ENCODE measurements around the gene TRAPPC13.
A peak's percentile ranks its signal among the peaks of the same experiment; 100 is the strongest.
"Not testable (repeated sequence)": the region's sequence is repeated elsewhere in the genome, so short reads cannot be mapped to it uniquely, and the experiment has no call there.

Gene TRAPPC13, protein sequence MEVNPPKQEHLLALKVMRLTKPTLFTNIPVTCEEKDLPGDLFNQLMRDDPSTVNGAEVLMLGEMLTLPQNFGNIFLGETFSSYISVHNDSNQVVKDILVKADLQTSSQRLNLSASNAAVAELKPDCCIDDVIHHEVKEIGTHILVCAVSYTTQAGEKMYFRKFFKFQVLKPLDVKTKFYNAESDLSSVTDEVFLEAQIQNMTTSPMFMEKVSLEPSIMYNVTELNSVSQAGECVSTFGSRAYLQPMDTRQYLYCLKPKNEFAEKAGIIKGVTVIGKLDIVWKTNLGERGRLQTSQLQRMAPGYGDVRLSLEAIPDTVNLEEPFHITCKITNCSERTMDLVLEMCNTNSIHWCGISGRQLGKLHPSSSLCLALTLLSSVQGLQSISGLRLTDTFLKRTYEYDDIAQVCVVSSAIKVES

GRCh38 chr5:65624571-65625555 lies at the start of gene TRAPPC13, which contains the start of gene SHLD3:
TSS of gene TRAPPC13 (plus strand) at chr5:65625027. CDS start at chr5:65625061, 34 bp downstream.
TSS of gene SHLD3 (plus strand) at chr5:65625027. CDS start at chr5:65629588, 4,561 bp downstream.
- Mint-ChIP-seq H3K27me3 (no peaks in the 10 kb centered on the region), H3K4me3 (peak within 1 kb of the TSS; percentile 97), H3K4me1 (peaks cover 28% of the 10 kb centered on the region), H3K27ac (peak within 1 kb of the TSS; percentile 97), H3K9me3 (no peaks in the 10 kb centered on the region), H3K36me3 (peaks cover 6% of the 10 kb centered on the region)
- ATAC-seq, result peak; percentile 90

DNA sequence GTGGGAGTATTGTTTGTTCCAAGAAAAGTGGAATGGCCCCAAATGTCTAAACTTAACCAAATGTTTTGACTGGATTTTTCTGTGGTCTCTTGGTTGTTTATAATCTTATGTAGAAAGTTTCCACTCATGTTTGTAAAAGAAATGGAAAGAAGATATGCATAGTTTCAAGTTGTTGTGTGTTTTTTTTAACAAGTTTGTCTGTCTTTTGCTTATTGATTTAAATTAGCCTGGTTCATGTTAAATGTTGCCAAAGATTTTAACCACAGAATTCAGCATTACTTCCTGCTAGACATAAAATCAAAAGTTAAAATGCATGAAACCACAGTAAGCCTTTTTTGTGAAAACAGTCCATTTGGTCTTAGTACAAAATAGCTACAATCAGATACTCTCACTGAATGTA lies 47.7 kb upstream of the TRAPPC13 start:
- Mint-ChIP-seq H3K27me3 (no peaks in the 10 kb centered on the region), H3K36me3 (peaks cover 58% of the 10 kb centered on the region), H3K4me1 (peaks cover 8% of the 10 kb centered on the region), H3K9me3 (no peaks in the 10 kb centered on the region), H3K4me3 (no peak overlapping the region), H3K27ac (no peak overlapping the region)
- ATAC-seq, result no peak

GRCh38 chr5:65588694-65589093 lies 36.1 kb upstream of the TRAPPC13 start:
- ATAC-seq, result no peak
- H3K9me3 Mint-ChIP-seq, result no peaks in the 10 kb centered on the region
- H3K4me3 Mint-ChIP-seq, result no peak overlapping the region
- H3K27ac Mint-ChIP-seq, result no peak overlapping the region
- no peaks in the 10 kb centered on the region for H3K27me3 Mint-ChIP-seq
- peaks cover 27% of the 10 kb centered on the region for H3K36me3 Mint-ChIP-seq
- no peaks in the 10 kb centered on the region for H3K4me1 Mint-ChIP-seq

GRCh38 chr5:65601761-65602160 lies 23.1 kb upstream of the TRAPPC13 start:
- not testable (repeated sequence) for ATAC-seq
- peaks cover 18% of the 10 kb centered on the region for H3K4me1 Mint-ChIP-seq
- peaks cover 75% of the 10 kb centered on the region for H3K36me3 Mint-ChIP-seq

DNA sequence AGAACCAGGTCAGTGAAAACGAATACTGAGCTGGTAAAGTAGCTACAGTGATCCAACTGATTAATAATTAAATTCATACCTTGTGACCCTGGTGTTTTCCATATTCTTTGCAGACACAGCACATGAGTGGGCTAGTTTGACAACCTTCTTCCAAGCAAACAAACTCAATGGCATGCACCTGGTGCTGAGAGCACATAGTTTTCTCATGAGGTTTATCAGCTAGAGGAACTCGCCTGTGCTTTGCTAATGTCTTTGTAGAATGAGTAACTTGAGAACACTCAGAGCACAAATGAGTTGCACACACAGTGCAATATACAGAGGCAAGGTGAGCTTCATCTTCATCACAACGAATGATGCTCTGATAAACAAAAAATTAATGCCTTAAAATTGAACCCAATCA lies 13.3 kb upstream of the TRAPPC13 start:
- ATAC-seq, result no peak
- H3K4me1 Mint-ChIP-seq, result no peaks in the 10 kb centered on the region
- no peaks in the 10 kb centered on the region for H3K9me3 Mint-ChIP-seq
- no peak overlapping the region for H3K27ac Mint-ChIP-seq
- H3K27me3 Mint-ChIP-seq, result no peaks in the 10 kb centered on the region
- H3K4me3 Mint-ChIP-seq, result no peak overlapping the region
- H3K36me3 Mint-ChIP-seq, result peaks cover 54% of the 10 kb centered on the region

More at GRCh38 chr5:65601761-65602160, 23.1 kb upstream of the TRAPPC13 start:
- H3K9me3 Mint-ChIP-seq, H3K27me3 Mint-ChIP-seq, H3K27ac Mint-ChIP-seq, H3K4me3 Mint-ChIP-seq: not testable (repeated sequence)

DNA sequence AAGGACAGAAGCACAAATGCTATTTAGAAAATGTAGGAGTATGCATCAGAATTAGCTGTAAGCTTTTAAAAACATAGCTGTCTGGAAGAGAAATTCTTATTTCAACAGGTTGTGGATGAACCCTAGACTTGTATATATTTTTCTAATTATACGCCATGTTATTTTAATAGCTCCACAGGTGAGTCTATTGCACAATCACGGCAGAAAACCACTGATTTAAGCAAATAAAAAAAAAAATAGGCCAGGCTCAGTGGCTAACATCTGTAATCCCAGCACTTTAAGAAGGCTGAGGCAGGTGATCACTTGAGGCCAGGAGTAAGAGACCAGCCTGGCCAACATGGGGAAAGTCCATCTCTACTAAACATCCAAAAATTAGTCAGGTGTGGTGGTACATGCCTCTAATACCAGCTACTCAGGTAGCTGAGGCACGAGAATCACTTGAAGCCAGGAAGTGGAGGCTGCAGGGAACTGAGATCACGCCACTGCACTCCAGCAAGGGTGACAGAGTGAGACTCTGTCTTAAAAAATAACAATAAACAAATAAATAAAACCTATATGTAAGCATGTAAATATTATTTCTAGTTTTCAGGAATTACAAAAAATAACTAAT lies 12.4 kb upstream of the TRAPPC13 start:
- Mint-ChIP-seq H3K9me3 (no peaks in the 10 kb centered on the region), H3K4me1 (no peaks in the 10 kb centered on the region), H3K27me3 (no peaks in the 10 kb centered on the region), H3K36me3 (peaks cover 47% of the 10 kb centered on the region), H3K4me3 (no peak overlapping the region), H3K27ac (no peak overlapping the region)
- ATAC-seq, result no peak

GRCh38 chr5:65620021-65620420 lies 4.8 kb upstream of the TRAPPC13 start:
- no peak for ATAC-seq
- H3K4me1 Mint-ChIP-seq, result peaks cover 24% of the 10 kb centered on the region

GRCh38 chr5:65621961-65622360 lies 2.9 kb upstream of the TRAPPC13 start:
- not testable (repeated sequence) for H3K27me3 Mint-ChIP-seq, ATAC-seq
- H3K4me1 Mint-ChIP-seq, result peaks cover 35% of the 10 kb centered on the region

More at GRCh38 chr5:65620021-65620420, 4.8 kb upstream of the TRAPPC13 start:
- H3K27ac Mint-ChIP-seq, result no peak overlapping the region
- H3K36me3 Mint-ChIP-seq, result peaks cover 5% of the 10 kb centered on the region
- no peaks in the 10 kb centered on the region for H3K27me3 Mint-ChIP-seq
- H3K4me3 Mint-ChIP-seq, result no peak overlapping the region
- no peaks in the 10 kb centered on the region for H3K9me3 Mint-ChIP-seq

DNA sequence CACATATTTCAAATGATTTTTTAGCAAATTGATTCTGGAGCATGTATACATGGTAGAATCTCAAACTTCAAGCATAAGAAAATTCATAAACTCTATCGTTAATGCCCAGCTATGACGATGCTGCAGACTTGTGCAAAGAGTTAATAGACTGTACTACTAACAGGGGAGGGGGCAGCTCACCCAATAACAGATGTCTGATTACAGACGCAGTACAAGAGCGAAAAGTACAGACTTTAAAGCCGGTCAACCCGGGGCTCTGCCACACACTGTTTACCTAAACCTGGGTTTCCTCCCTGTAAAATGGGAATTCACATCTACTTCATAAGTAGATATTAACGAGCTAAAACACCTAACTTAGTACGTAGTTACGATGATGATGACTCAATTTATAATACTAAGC lies 1.3 kb upstream of the TRAPPC13 start:
- Mint-ChIP-seq H3K9me3 (no peaks in the 10 kb centered on the region), H3K27ac (peak overlapping the region; percentile 97), H3K4me1 (peaks cover 35% of the 10 kb centered on the region), H3K4me3 (peak overlapping the region; percentile 97), H3K36me3 (no peaks in the 10 kb centered on the region), H3K27me3 (no peaks in the 10 kb centered on the region)
- no peak for ATAC-seq

More at GRCh38 chr5:65621961-65622360, 2.9 kb upstream of the TRAPPC13 start:
- not testable (repeated sequence) for H3K4me3 Mint-ChIP-seq, H3K27ac Mint-ChIP-seq, H3K36me3 Mint-ChIP-seq, H3K9me3 Mint-ChIP-seq

- Mint-ChIP-seq H3K4me1 (peaks cover 32% of the 10 kb centered on the region), H3K27ac (peak within 1 kb of the TSS; percentile 97), H3K36me3 (no peaks in the 10 kb centered on the region), H3K4me3 (peak within 1 kb of the TSS; percentile 97), H3K9me3 (no peaks in the 10 kb centered on the region), H3K27me3 (no peaks in the 10 kb centered on the region)
- peak; percentile 99 for ATAC-seq
Observed at GRCh38 chr5:65624025-65624570, 729 bp upstream of the TRAPPC13 start, which contains the start of gene TRIM23. TSS of gene TRIM23 (minus strand) at chr5:65624333. CDS start at chr5:65624274, 59 bp downstream.

GRCh38 chr5:65625743-65626142 lies 916 bp downstream of the TRAPPC13 start:
- no peaks in the 10 kb centered on the region for H3K9me3 Mint-ChIP-seq
- H3K36me3 Mint-ChIP-seq, result peaks cover 7% of the 10 kb centered on the region
- peaks cover 28% of the 10 kb centered on the region for H3K4me1 Mint-ChIP-seq
- no peaks in the 10 kb centered on the region for H3K27me3 Mint-ChIP-seq
- peak overlapping the region; percentile 97 for H3K27ac Mint-ChIP-seq
- H3K4me3 Mint-ChIP-seq, result peak overlapping the region; percentile 97
- no peak for ATAC-seq

GRCh38 chr5:65630981-65631380 lies 6.2 kb downstream of the TRAPPC13 start:
- H3K27ac Mint-ChIP-seq, result no peak overlapping the region
- no peak overlapping the region for H3K4me3 Mint-ChIP-seq
- peaks cover 7% of the 10 kb centered on the region for H3K36me3 Mint-ChIP-seq
- ATAC-seq, result no peak
- H3K4me1 Mint-ChIP-seq, result peaks cover 7% of the 10 kb centered on the region
- H3K9me3 Mint-ChIP-seq, result no peaks in the 10 kb centered on the region
- no peaks in the 10 kb centered on the region for H3K27me3 Mint-ChIP-seq

DNA sequence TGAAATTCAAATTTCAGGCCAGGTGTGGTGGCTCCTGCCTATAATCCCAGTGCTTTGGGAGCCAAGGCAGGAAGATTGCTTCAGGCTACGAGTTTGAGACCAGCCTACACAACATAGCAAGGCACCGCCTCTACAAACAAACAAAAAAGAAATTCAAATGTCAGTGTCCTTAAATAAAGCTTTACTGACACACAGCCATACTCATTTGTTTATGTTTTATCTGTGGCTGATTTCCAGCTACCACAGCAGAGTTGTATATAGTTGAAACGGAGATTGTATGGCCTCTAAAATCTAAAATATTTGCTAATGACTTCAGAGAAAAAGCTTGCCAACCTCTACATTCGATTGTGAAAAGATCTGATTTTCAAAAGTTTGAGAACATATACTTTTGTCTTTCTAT lies 15.4 kb downstream of the TRAPPC13 start:
- Mint-ChIP-seq H3K27ac (no peak overlapping the region), H3K9me3 (no peaks in the 10 kb centered on the region), H3K27me3 (no peaks in the 10 kb centered on the region), H3K4me1 (no peaks in the 10 kb centered on the region), H3K4me3 (no peak overlapping the region), H3K36me3 (peaks cover 30% of the 10 kb centered on the region)
- no peak for ATAC-seq

GRCh38 chr5:65646938-65647337 lies 22.1 kb downstream of the TRAPPC13 start:
- Mint-ChIP-seq H3K4me1 (peaks cover 7% of the 10 kb centered on the region), H3K27me3 (no peaks in the 10 kb centered on the region), H3K27ac (peak overlapping the region; percentile 63), H3K36me3 (peaks cover 30% of the 10 kb centered on the region), H3K9me3 (no peaks in the 10 kb centered on the region), H3K4me3 (no peak overlapping the region)
- ATAC-seq, result no peak
